Keratinocyte (primary cell): Measurements from ENCODE around the gene FKTN.

Source experiments
- EZH2 ChIP-seq: IDR thresholded peaks from one replicate; pipeline ENCODE4 v1.6.1; 2012; ENCODE audit warnings: inconsistent platforms, mild to moderate bottlenecking, low read length, moderate library complexity
- TF ChIP-seq, protein P1 (sequence below), 3 experiments: IDR thresholded peaks in 1 of 3; conservative IDR thresholded peaks in 1 of 3; optimal IDR thresholded peaks in 1 of 3; 2 replicates in 2 of 3; 3 replicates in 1 of 3; pipeline versions ENCODE3 to v1.5.1; 2011; ENCODE audit warnings: low read length in 3 of 3, mild to moderate bottlenecking in 3 of 3, moderate library complexity in 2 of 3, control low read depth in 1 of 3, inconsistent platforms in 1 of 3; ENCODE audit not compliant: insufficient read depth in 2 of 3; ENCODE audit errors: extremely low read depth in 1 of 3

DNA sequence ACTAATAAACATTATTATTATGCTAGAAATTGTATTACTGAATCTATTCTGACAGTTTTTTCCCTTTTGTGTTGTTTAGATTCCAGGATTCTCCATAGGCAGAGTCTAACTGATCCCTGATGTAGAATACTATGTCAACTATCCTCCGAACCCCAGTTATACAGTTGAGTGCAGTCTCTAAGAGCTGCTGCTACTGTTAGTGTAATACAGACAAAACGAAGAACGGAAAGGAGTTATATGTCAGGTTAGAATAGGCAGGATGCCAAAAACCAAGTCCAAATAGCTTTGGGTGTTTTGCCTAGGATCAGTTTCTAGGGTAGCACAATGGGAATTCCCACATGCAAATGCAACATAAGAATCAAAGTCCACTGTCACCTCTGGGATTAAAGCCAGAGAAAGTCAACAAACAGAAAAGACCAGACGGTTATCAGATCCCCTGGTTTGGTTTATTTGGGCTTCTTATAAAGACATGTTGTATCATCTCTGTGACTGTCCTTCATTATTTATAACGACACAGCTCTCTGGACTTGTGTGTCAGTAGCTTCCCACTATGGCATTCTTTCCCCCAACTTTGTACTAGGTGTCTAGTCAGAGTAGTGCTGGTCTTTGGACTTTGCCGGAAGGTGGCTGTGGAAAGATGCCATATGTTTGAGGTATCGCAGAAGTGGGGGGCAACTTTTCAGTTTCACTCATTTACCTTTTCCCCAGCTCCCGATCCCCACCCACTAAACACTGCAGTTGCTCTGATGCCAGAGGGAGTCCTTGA, 121.5 kb downstream of the FKTN start:
- TF ChIP-seq, protein P1, sequence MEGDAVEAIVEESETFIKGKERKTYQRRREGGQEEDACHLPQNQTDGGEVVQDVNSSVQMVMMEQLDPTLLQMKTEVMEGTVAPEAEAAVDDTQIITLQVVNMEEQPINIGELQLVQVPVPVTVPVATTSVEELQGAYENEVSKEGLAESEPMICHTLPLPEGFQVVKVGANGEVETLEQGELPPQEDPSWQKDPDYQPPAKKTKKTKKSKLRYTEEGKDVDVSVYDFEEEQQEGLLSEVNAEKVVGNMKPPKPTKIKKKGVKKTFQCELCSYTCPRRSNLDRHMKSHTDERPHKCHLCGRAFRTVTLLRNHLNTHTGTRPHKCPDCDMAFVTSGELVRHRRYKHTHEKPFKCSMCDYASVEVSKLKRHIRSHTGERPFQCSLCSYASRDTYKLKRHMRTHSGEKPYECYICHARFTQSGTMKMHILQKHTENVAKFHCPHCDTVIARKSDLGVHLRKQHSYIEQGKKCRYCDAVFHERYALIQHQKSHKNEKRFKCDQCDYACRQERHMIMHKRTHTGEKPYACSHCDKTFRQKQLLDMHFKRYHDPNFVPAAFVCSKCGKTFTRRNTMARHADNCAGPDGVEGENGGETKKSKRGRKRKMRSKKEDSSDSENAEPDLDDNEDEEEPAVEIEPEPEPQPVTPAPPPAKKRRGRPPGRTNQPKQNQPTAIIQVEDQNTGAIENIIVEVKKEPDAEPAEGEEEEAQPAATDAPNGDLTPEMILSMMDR (optimal IDR thresholded peaks at IDR 0.05 in 1 of 3, IDR thresholded peaks at IDR 0.05 in 1 of 3, conservative IDR thresholded peaks at IDR 0.05 in 1 of 3; ENCODE audit: extremely low read depth in 1 of 3, insufficient read depth in 2 of 3, low read length in 3 of 3): no peak
- TF ChIP-seq EZH2: no peak
